Activated CD4-positive, alpha-beta memory T cell treated with anti-CD3 and anti-CD28 coated beads, Interleukin-2, amount 10 ng/mL, durations not matched to agents 7 days and 5 days (primary cell): Measurements from ENCODE around the gene ST3GAL5. TPM values are rescaled to one million over a fixed set of nuclear protein-coding genes. Genes with fewer than 3 reads are reported as not detected.

Experiments
- CTCF ChIA-PET: fragments of 350-600 bp; sonication (Branson Sonifier 250); formaldehyde crosslinking; loops from one replicate; lab custom pipeline; 2021; ENCODE audit warnings: antibody characterized with exemption, inconsistent platforms; lab: Charles Lee
- POLR2A ChIA-PET: fragments of 350-600 bp; sonication (Branson Sonifier 250); formaldehyde crosslinking; loops from one replicate; lab custom pipeline; 2021; ENCODE audit warnings: antibody characterized with exemption; lab: Charles Lee
- DNase-seq: peaks from one replicate; pipeline ENCODE4 v3.0.0-alpha.2; 2020
- H3K27ac Mint-ChIP-seq: one replicate; pipeline ENCODE4 v1.8.0; 2021; ENCODE audit warnings: mild to moderate bottlenecking, mixed read lengths
- H3K27me3 Mint-ChIP-seq: one replicate; pipeline ENCODE4 v1.8.0; 2021; ENCODE audit warnings: mixed read lengths
- H3K36me3 Mint-ChIP-seq: one replicate; pipeline ENCODE4 v1.8.0; 2021; ENCODE audit warnings: low read depth, mixed read lengths
- H3K4me1 Mint-ChIP-seq: one replicate; pipeline ENCODE4 v1.8.0; 2021; ENCODE audit warnings: mixed read lengths
- H3K4me3 Mint-ChIP-seq: one replicate; pipeline ENCODE4 v1.8.0; 2021; ENCODE audit warnings: mild to moderate bottlenecking, mixed read lengths
- H3K9me3 Mint-ChIP-seq: one replicate; pipeline ENCODE4 v1.8.0; 2021; ENCODE audit warnings: mixed read lengths
- total RNA-seq, 2 experiments: library from RNA; stranded (reverse); gene quantifications; one replicate each; pipeline ENCODE4 v1.2.3, GENCODE V29; 2021

ST3GAL5 gene
- total RNA-seq, 2 experiments from 2014 or later, result 58.3 to 67.1 TPM

DNA sequence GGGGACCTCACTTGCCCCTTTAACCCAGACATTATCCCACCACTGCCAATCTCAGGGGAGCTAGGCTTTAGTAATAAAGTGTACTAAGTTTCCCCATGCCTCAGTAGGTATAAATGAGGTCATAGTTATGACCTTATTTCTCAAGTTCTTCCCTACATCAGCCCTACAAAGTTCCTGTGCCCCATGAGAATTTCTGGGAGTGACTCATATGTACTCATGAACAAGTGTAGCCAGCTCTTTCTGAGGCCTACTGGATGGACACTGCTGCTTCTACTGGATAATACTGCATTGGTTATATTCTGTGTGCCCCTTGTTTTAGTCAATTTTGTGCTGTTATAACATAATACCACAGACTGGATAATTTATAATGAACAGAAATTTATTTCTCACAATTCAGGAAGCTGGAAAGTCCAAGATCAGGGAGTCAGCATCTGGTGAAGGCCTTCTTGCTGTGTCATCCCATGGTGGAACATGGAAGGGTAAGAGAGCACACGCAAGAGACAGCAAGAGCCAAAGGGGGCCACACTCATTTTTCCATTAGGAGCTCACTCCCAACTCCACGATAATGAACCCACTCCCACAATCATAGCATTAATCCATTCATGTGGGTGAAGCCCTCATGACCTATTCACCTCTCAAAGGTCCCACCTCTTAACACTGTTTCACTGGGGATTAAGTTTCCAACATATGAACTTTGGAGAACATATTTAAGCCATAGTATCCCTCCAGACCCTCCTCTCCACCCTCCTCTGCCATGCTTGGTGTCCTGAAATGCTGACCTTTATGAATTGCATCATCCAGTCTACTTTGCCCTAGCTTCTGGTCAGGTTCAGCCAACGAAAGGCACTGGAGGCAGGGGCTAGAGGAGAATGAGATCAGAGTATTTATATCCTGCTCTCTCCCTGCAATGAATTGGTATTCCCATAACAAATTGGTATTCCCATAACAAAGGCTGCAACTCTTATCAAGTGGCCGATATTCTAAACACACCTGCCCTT lies 25.4 kb upstream of the ST3GAL5 start:
- no peak for DNase-seq
- POLR2A ChIA-PET, result no interaction called here
- Mint-ChIP-seq H3K4me3 (no peak overlapping the region), H3K36me3 (no peaks in the 10 kb centered on the region), H3K27me3 (peaks cover 3% of the 10 kb centered on the region), H3K4me1 (no peaks in the 10 kb centered on the region), H3K27ac (no peak overlapping the region), H3K9me3 (no peaks in the 10 kb centered on the region)
- CTCF ChIA-PET, result interaction anchor here (2.1 kb wide), 1 partner anchor 25 kb away, joined by 8 read pairs; the partner anchor contains the start of gene ST3GAL5

DNA sequence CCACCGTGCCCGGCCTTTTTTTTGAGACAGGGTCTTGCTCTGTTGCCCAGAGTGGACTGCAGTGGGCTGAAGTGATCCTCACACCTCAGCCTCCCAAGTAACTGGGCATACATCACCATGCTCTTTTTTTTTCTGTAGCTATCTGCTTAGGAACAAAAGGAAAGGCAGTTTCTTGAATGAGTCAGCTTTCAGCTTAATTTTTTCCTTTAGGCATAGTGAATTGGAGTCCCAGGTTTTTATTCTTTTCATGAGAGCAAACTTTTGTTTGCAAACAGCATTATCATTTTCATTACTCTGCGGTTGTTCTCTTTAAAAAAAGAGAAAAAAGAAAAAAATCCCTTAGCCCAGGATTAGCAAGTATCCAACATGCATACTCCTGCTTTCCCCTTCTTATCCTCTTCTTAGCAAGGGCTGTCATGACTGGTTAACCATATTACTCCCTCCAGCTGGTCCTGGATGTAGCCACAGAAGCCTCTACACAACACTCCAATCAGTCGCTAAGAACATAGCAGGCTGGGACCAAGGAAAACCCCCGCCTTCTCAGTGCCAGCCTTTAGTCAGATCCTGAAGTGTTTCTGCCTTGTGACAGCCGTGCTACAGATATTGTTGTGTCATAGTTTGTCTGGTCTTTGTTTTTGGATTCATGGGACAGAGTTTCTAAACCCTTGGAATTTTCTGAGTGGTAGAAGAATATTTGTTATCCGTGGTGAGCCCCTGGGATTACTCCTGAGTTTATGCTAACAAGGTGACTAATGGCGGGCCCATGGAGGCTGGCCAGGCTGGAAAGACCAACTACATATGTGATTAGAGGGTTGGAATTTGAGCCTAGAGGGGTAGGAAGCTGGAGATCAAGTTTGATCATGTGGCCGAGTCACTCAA lies 23.3 kb upstream of the ST3GAL5 start:
- H3K36me3 Mint-ChIP-seq, result no peaks in the 10 kb centered on the region
- H3K9me3 Mint-ChIP-seq, result no peaks in the 10 kb centered on the region
- DNase-seq, result no peak
- H3K27me3 Mint-ChIP-seq, result peaks cover 6% of the 10 kb centered on the region
- H3K4me3 Mint-ChIP-seq, result no peak overlapping the region
- no peak overlapping the region for H3K27ac Mint-ChIP-seq
- ChIA-PET CTCF (interaction anchor here (0.7 kb wide), 1 partner anchor 23 kb away, joined by 3 read pairs; no protein-coding TSS in a partner anchor), POLR2A (interaction anchor here (0.8 kb wide), 1 partner anchor 89 kb away, joined by 3 read pairs; no protein-coding TSS in a partner anchor)
- H3K4me1 Mint-ChIP-seq, result no peaks in the 10 kb centered on the region

DNA sequence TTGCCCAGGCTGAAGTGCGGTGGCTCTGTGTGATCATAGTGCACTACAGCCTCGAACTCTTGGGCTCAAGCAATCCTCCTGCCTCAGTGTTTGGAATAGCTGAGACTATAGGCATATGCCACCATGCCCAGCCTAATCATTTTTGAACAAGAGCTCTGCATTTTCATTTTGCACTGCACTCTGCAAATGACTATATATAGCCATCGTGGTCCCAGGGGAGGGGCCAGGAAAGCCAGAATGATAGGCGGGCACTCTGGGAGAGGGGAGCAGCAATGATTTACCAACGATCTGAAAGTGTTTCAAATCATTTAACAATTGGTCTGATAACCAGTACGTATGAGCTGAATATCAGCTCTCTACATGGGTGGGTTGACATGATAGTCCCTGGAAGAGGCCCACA lies 22.3 kb upstream of the ST3GAL5 start:
- Mint-ChIP-seq H3K4me3 (no peak overlapping the region), H3K27ac (no peak overlapping the region), H3K4me1 (no peaks in the 10 kb centered on the region), H3K36me3 (no peaks in the 10 kb centered on the region), H3K9me3 (no peaks in the 10 kb centered on the region), H3K27me3 (peaks cover 10% of the 10 kb centered on the region)
- no peak for DNase-seq
- ChIA-PET CTCF (interaction anchor here (0.7 kb wide), 1 partner anchor 22 kb away, joined by 3 read pairs; no protein-coding TSS in a partner anchor), POLR2A (interaction anchor here (0.8 kb wide), 1 partner anchor 90 kb away, joined by 3 read pairs; no protein-coding TSS in a partner anchor)

DNA sequence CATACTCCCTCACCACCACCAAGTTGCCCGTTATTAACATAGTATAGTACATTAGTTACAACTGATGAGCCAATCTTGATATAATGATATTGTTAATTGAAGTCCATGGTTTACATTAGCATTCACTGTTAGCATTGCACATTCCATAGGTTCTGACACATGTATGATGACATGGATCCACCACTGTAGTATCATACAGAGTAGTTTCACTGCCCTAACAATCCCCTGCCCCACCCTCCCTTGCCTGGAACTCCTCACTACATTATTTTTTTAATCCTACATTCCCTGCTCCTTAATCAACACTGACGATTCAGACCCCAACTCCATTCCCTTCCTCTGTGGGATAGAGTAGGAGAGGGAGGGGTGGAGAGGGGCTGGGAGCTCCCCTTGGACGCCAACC lies 20.2 kb upstream of the ST3GAL5 start:
- no peaks in the 10 kb centered on the region for H3K36me3 Mint-ChIP-seq
- no peaks in the 10 kb centered on the region for H3K4me1 Mint-ChIP-seq
- H3K9me3 Mint-ChIP-seq, result no peaks in the 10 kb centered on the region
- no peak for DNase-seq
- ChIA-PET POLR2A (interaction anchor here (1.0 kb wide), 1 partner anchor 13 kb away, joined by 3 read pairs; no protein-coding TSS in a partner anchor), CTCF (no interaction called here)
- no peak overlapping the region for H3K27ac Mint-ChIP-seq
- no peak overlapping the region for H3K4me3 Mint-ChIP-seq
- peaks cover 10% of the 10 kb centered on the region for H3K27me3 Mint-ChIP-seq

DNA sequence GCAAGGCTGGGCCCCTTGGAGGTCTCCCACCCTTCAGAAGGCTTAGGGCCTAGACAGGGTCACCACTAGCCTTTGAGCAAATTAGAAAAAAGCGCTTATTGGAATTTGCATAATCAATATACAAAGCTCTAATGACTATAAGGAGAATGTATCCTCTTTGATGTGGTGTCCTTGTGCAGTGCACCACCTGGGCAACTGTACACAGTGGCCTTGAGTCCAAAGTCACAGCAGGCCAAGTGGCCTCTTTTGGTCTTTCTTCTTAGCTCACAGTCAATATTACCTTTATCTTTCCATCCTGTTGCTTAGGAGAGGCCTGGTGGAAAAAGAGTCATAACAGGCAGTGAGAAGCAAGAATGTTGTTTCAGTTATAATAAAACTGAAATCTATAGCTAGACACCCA lies 19.7 kb upstream of the ST3GAL5 start:
- Mint-ChIP-seq H3K9me3 (no peaks in the 10 kb centered on the region), H3K27ac (no peak overlapping the region), H3K36me3 (no peaks in the 10 kb centered on the region), H3K4me3 (no peak overlapping the region), H3K27me3 (peaks cover 10% of the 10 kb centered on the region), H3K4me1 (no peaks in the 10 kb centered on the region)
- CTCF ChIA-PET, result no interaction called here
- no peak for DNase-seq
- POLR2A ChIA-PET, result interaction anchor here (1.0 kb wide), 1 partner anchor 13 kb away, joined by 3 read pairs; no protein-coding TSS in a partner anchor

DNA sequence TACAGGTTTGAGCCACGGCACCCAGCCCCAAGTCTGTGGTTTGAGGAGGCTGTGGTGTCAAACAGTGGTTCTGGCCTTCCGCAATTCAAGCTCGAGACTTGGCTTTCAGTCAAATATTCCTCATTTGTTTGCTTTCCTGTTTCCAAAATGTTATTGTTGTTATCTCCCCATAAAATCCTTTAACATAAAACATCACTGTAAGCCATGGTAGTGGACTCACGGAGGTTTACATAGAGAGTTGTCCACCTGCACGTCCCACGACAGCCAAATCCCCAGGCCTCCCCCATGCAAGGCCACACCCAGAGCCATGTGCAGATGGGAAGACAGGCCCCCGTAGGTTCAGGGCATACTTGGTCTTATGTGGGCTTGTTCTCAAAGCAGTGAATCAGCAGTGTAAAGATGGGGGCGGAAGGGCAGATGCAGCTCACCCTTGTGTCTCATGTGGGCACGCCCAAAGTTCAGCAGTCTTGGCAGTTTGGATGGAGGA lies 18.9 kb upstream of the ST3GAL5 start:
- DNase-seq, result no peak
- CTCF ChIA-PET, result interaction anchor here (0.6 to 1.2 kb wide), 3 partner anchors 8 to 20 kb away, joined by 3 to 5 read pairs (median 4); partner anchors contain the start of gene ST3GAL5
- Mint-ChIP-seq H3K4me3 (no peak overlapping the region), H3K9me3 (no peaks in the 10 kb centered on the region), H3K27me3 (peaks cover 10% of the 10 kb centered on the region), H3K36me3 (no peaks in the 10 kb centered on the region), H3K4me1 (no peaks in the 10 kb centered on the region), H3K27ac (no peak overlapping the region)
- POLR2A ChIA-PET, result no interaction called here

DNA sequence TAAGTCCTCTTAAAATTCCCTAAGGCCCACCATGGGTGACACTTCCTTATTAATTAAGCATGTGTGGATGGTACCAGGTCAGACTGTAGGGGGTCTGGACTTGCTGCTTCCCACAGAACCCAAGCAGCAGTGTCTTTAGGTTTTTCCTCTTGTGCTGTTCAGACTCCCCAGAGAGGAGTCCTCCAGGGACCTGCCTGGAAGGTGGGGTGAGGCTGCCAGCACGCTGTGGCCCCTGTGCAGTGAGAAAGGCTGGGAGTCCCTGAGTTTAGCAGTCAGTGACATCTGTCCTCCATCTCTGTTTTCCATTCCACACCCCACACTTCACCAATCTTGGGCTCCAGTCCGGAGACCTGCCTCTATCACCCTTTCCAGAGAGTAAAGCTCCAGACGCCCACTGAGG lies 18.0 kb upstream of the ST3GAL5 start:
- H3K27ac Mint-ChIP-seq, result no peak overlapping the region
- DNase-seq, result no peak
- H3K36me3 Mint-ChIP-seq, result no peaks in the 10 kb centered on the region
- H3K4me3 Mint-ChIP-seq, result no peak overlapping the region
- no peaks in the 10 kb centered on the region for H3K9me3 Mint-ChIP-seq
- POLR2A ChIA-PET, result no interaction called here
- CTCF ChIA-PET, result interaction anchor here (1.2 kb wide), 2 partner anchors 9 to 19 kb away, joined by 4 to 5 read pairs; no protein-coding TSS in a partner anchor
- H3K27me3 Mint-ChIP-seq, result peaks cover 10% of the 10 kb centered on the region
- H3K4me1 Mint-ChIP-seq, result no peaks in the 10 kb centered on the region

DNA sequence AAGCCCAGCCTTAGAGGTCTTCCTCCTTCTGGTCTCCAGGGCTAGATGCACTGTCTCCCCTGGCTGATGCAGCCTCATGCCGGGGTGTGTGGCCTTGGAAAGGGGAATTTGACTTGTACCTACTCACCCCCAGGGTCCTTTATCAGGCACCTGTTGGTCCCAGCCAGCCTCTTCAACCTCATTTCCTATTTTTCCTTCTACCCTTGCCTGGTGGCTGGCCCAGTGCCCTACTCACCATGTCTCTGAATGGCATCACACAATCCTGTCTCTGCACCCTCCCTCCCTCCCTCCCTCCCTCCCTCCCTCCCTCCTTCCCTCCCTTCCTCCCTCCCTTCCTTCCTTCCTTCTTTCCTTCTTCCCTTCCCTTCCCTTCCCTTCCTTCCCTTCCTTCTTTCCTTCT lies 17.1 kb upstream of the ST3GAL5 start:
- H3K36me3 Mint-ChIP-seq, result no peaks in the 10 kb centered on the region
- ChIA-PET POLR2A (no interaction called here), CTCF (no interaction called here)
- H3K9me3 Mint-ChIP-seq, result no peaks in the 10 kb centered on the region
- no peak overlapping the region for H3K4me3 Mint-ChIP-seq
- peaks cover 10% of the 10 kb centered on the region for H3K27me3 Mint-ChIP-seq
- no peak for DNase-seq
- no peak overlapping the region for H3K27ac Mint-ChIP-seq
- no peaks in the 10 kb centered on the region for H3K4me1 Mint-ChIP-seq

DNA sequence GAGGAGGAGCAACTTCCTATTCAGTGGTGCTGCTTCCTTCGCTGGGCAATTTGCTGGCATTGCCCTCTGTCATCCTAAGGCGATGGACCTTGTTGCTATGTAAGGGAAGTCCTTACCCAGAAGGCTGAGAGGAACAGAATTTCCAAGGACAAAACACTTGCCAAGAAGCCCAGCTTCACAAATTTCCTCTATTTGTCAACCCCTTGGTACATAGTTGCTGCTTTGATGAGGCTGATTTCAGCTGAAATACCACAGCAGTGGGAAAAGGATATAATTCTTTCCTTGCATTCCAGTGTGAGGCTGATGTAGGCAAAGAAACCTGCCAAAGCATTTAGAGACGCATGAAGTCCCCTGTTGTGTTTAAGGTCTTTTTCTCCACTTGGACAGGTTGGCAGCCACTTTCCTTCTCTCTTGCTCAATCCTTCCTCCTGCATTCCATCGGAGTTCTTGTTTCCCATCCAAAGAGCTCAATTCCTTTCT lies 16.4 kb upstream of the ST3GAL5 start:
- Mint-ChIP-seq H3K27ac (no peak overlapping the region), H3K4me3 (no peak overlapping the region), H3K9me3 (no peaks in the 10 kb centered on the region), H3K36me3 (no peaks in the 10 kb centered on the region), H3K4me1 (peaks cover 5% of the 10 kb centered on the region), H3K27me3 (peaks cover 10% of the 10 kb centered on the region)
- no peak for DNase-seq
- POLR2A ChIA-PET, result no interaction called here
- CTCF ChIA-PET, result interaction anchor here (2.1 kb wide), 1 partner anchor 16 kb away, joined by 6 read pairs; no protein-coding TSS in a partner anchor

DNA sequence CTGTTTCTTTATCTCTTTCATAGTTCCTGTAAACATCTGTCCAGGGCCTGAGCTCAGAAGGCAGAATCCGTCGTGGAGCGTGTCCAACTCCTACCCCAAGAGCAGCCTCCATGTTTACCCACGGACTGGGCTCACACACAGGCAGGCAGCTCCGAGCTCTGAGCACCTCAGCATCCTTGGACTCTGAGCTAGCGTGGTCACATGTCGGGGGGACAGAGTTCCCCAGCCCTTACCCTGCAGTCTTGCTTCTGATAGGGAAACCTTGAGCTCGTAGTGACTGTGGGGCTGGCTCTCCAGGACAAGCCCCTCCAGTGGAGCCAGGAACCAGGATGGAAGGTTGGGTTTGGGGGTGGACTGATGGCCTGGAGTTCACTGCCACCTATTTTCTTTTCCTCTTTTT lies 15.1 kb upstream of the ST3GAL5 start:
- Mint-ChIP-seq H3K9me3 (no peaks in the 10 kb centered on the region), H3K4me1 (peaks cover 15% of the 10 kb centered on the region), H3K27ac (no peak overlapping the region), H3K27me3 (peaks cover 9% of the 10 kb centered on the region), H3K36me3 (no peaks in the 10 kb centered on the region), H3K4me3 (no peak overlapping the region)
- DNase-seq, result no peak
- CTCF ChIA-PET, result interaction anchor here (0.6 to 2.1 kb wide), 3 partner anchors 12 to 224 kb away, joined by 3 to 6 read pairs (median 3); no protein-coding TSS in a partner anchor
- POLR2A ChIA-PET, result interaction anchor here (1.3 kb wide), 1 partner anchor 17 kb away, joined by 3 read pairs; no protein-coding TSS in a partner anchor

DNA sequence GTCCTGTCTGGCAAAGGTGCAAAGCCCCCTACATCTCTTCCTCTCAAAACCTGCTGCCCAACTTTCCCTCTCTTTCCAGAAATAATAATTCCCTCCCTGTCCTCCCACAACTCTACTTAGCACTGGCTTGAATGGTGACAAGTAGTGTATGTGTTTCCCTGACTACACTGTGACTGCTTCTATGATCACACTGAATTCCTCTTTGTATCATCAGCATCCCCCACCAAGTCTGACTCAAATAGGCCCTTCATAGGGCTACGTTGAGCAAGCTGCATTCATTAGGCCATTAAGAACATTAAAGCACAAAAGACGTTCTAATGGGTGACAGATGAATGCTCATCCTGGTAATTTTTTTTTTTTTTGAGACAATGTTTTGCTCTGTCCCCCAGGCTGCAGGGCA lies 13.7 kb upstream of the ST3GAL5 start:
- Mint-ChIP-seq H3K4me3 (no peak overlapping the region), H3K27me3 (peaks cover 6% of the 10 kb centered on the region), H3K9me3 (peaks cover 4% of the 10 kb centered on the region), H3K4me1 (peaks cover 24% of the 10 kb centered on the region), H3K36me3 (peaks cover 2% of the 10 kb centered on the region), H3K27ac (no peak overlapping the region)
- DNase-seq, result no peak
- ChIA-PET CTCF (interaction anchor here (3.7 kb wide), 1 partner anchor 14 kb away, joined by 29 read pairs; the partner anchor contains the start of gene ST3GAL5), POLR2A (interaction anchor here (1.3 kb wide), 1 partner anchor 19 kb away, joined by 3 read pairs; no protein-coding TSS in a partner anchor)

DNA sequence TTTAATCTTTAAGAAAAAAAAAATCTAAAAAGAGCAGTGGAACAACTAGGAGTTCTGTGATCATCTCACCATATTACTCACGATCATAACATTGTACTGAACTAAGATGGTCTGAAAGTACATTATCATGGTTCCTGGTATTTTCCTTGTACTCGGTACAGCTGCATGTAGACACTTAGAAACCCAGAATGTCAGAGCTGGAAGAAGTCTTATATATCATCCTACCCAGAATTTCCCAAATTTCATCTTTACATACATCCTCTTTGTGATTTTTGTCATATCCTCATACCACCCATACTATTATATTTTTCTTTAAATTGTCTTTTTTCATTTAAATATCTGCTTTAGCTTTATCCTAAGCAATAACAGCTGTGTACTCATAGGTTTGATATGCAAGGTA lies 12.4 kb upstream of the ST3GAL5 start:
- peaks cover 24% of the 10 kb centered on the region for H3K4me1 Mint-ChIP-seq
- POLR2A ChIA-PET, result interaction anchor here (2.2 kb wide), 1 partner anchor 12 kb away, joined by 12 read pairs; the partner anchor contains the start of gene ST3GAL5

More for the DNA sequence above, 12.4 kb upstream of the ST3GAL5 start:
- Mint-ChIP-seq H3K27ac (no peak overlapping the region), H3K36me3 (peaks cover 2% of the 10 kb centered on the region), H3K27me3 (no peaks in the 10 kb centered on the region), H3K9me3 (peaks cover 7% of the 10 kb centered on the region), H3K4me3 (no peak overlapping the region)
- CTCF ChIA-PET, result interaction anchor here (0.9 to 3.7 kb wide), 4 partner anchors 12 to 178 kb away, joined by 3 to 29 read pairs (median 4); partner anchors contain the start of gene ST3GAL5
- no peak for DNase-seq
